K562 (cell line): Measurements from ENCODE around the gene WNT11. TPM values are rescaled to one million over a fixed set of nuclear protein-coding genes. Genes with fewer than 3 reads are reported as not detected.

Experiments
- CBX2 ChIP-seq: fragments of 200-600 bp; sonication (generic); IDR thresholded peaks from one replicate; pipeline ENCODE4 v1.6.1; 2012; ENCODE audit warnings: mild to moderate bottlenecking, low read length, inconsistent platforms; ENCODE audit not compliant: insufficient read depth, poor library complexity, severe bottlenecking
- CCAR2 ChIP-seq: fragments of 200-400 bp; formaldehyde crosslinking; IDR thresholded peaks from 2 replicates; pipeline ENCODE4 v1.6.1; 2017; ENCODE audit warnings: mild to moderate bottlenecking, low read depth, low read length
- FOXJ2 ChIP-seq: fragments of 200-800 bp; sonication (Bioruptor generic); IDR thresholded peaks from 2 replicates; pipeline ENCODE4 v1.6.1; 2016; ENCODE audit warnings: missing genetic modification characterization, missing compliant biosample characterization
- HDAC1 ChIP-seq, 2 experiments: fragments of 450-650 bp; IDR thresholded peaks; 2 replicates each; pipeline ENCODE4 v1.6.1; 2016 to 2017; ENCODE audit warnings: inconsistent platforms in 1 of 2, mild to moderate bottlenecking in 1 of 2, moderate library complexity in 1 of 2
- KLF16 ChIP-seq: IDR thresholded peaks from 2 replicates; pipeline ENCODE4 v1.6.1; 2016; ENCODE audit warnings: antibody characterized with exemption
- RCOR1 ChIP-seq, 2 experiments: IDR thresholded peaks; 2 replicates each; pipeline ENCODE4 v1.6.1; 2012; ENCODE audit warnings: low read depth in 2 of 2, low read length in 2 of 2, borderline replicate concordance in 1 of 2, improper control_type of control experiment in 1 of 2
- ZNF699 ChIP-seq: fragments of 250-450 bp; sonication (Bioruptor Pico); IDR thresholded peaks from 2 replicates; pipeline ENCODE4 v1.8.0; 2021; ENCODE audit warnings: mild to moderate bottlenecking, moderate library complexity; ENCODE audit not compliant: insufficient replicate concordance
- ZNF77 ChIP-seq: fragments of 250-450 bp; sonication (Bioruptor Pico); IDR thresholded peaks from 2 replicates; pipeline ENCODE4 v1.5.0; 2020
- polyA plus RNA-seq, 8 experiments: library from polyadenylated mRNA; depleted of rRNA in 4 of 8; stranded (reverse) in 5 of 8; unstranded in 3 of 8; fragments of >200 nt; fragmentation: Nextera tagmentation in 2 of 8; fragmentation: Illumina TruSeq in 1 of 8; extraction: Ambion mirVana in 2 of 8; extraction: Trizol in 1 of 8; gene quantifications; 2 replicates each; pipeline versions ENCODE4 v1.2.1 to v1.2.3, GENCODE V29; 2011 to 2014; ENCODE audit warnings: inconsistent platforms in 1 of 8, missing spikeins in 1 of 8
- total RNA-seq, 7 experiments: library from RNA; depleted of rRNA in 6 of 7; stranded (reverse); fragments of >200 nt in 6 of 7; fragmentation: Illumina TruSeq in 2 of 7; extraction: Trizol in 2 of 7; gene quantifications; 2 replicates each; pipeline versions ENCODE4 v1.2.1 to v1.2.3, GENCODE V29; 2011 to 2021; ENCODE audit warnings: low replicate concordance in 1 of 7
- TF ChIP-seq, protein P1 (sequence below): fragments of 250-450 bp; sonication (Bioruptor Pico); IDR thresholded peaks from 2 replicates; pipeline ENCODE4 v1.8.0; 2022; ENCODE audit warnings: inconsistent platforms, mild to moderate bottlenecking, moderate library complexity, borderline replicate concordance
- TF ChIP-seq, protein P2 (sequence below): fragments of 450-650 bp; IDR thresholded peaks from 2 replicates; pipeline ENCODE4 v1.6.1; 2016

Gene WNT11
- total and polyA plus RNA-seq, 9 of the 15 experiments (the other 6 are each of a cell fraction or from before 2014, with no cell fraction given): 0.03 to 0.20 (median 0.09) TPM; not detected in 4

GRCh38 chr11:76162336-76163288 lies 43.7 kb downstream of the WNT11 start (continued):
- TF ChIP-seq, protein P1, sequence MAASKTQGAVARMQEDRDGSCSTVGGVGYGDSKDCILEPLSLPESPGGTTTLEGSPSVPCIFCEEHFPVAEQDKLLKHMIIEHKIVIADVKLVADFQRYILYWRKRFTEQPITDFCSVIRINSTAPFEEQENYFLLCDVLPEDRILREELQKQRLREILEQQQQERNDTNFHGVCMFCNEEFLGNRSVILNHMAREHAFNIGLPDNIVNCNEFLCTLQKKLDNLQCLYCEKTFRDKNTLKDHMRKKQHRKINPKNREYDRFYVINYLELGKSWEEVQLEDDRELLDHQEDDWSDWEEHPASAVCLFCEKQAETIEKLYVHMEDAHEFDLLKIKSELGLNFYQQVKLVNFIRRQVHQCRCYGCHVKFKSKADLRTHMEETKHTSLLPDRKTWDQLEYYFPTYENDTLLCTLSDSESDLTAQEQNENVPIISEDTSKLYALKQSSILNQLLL: no peak
- TF ChIP-seq FOXJ2 (tag) (no peak), CCAR2 (no peak), ZNF77 (no peak), ZNF699 (CRISPR knock-in tag) (no peak), RCOR1 (IDR thresholded peaks at IDR 0.05; ENCODE audit: borderline replicate concordance in 1 of 2, low read depth in 2 of 2, low read length in 2 of 2) (peak in 1 of 2 experiments; percentile 55; a peak in 1 of 4 replicates), CBX2 (no peak), HDAC1 (IDR thresholded peaks at IDR 0.05) (0 out of 4 replicates have a peak, but pooled peaks of 1 of the 2 experiments have one; percentile 18), KLF16 (no peak)
- TF ChIP-seq, protein P2, sequence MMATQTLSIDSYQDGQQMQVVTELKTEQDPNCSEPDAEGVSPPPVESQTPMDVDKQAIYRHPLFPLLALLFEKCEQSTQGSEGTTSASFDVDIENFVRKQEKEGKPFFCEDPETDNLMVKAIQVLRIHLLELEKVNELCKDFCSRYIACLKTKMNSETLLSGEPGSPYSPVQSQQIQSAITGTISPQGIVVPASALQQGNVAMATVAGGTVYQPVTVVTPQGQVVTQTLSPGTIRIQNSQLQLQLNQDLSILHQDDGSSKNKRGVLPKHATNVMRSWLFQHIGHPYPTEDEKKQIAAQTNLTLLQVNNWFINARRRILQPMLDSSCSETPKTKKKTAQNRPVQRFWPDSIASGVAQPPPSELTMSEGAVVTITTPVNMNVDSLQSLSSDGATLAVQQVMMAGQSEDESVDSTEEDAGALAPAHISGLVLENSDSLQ: peak; percentile 15; the same call in 1 of the 2 replicates
